ENCODE results near the gene ZNF594.
"Not testable (repeated sequence)": the region's sequence is repeated elsewhere in the genome, so short reads cannot be mapped to it uniquely, and the experiment has no call there.

Gene ZNF594
- 10.7 reads per million, percentile 33 among the genes with 10 or more reads in this experiment for total RNA-seq

DNA sequence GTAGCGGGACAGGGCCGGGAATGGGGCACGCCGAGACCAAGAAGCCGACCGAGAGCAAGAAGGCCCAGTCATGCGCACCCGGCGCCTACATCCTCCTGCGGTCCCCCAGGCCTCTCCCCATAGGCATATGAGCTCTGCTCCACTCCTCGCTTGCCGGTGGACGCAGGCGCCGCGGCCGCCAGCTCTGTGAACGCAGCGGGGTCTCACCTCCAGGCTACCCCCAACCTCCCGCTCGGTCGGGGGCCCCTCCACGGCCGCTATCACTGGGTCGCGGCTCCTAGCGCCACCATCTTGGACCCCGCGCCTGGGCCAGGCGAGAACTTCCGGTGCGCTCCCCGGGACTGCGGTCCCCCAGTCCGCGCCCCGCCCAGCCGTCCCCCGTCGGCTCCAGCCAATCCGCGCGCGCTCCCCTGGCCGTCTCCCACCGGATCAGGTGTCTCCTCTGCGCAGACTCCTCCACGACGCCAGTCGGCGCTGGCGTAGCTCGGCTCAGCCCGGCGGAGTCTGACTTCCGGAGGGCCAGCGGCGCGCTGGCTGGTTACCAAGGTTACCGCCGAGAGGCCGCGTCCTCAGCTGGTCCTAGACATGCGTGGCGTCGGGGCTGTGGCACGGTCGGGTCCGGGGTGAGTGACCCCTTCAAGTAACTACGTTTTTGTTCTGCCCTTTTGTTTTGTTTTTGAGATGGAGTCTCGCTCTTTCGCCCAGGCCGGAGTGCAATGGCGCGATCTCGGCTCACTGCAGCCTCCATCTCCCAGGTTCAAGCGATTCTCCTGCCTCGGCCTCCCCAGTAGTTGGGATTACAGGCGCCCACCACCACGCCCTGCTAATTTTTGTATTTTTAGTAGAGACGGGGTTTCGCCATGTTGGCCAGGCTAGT is at the start of gene ZNF594:
TSS of gene ZNF594 (minus strand) at position 328 of the 877 bp plus-strand sequence. CDS start 7,612 bp downstream, outside the sequence.
- peak; percentile 95 for DNase-seq

DNA sequence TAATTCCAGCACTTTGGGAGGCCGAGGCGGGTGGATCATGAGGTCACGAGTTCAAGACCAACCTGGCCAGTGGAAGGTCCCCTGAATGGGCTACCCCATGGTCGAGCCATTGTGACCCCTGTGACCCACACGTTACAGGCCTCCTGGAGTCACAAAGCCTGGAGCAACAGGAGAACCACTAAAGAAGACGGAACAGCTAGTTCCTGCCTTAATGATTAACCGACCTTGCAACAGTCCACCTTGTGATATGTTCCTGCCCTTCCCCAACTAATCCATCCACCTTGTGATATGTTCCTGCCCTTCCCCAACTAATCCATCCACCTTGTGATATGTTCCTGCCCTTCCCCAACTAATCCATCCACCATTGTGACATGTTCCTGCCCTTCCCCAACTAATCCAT is 48.1 kb upstream of the ZNF594 start:
- DNase-seq: not testable (repeated sequence)

DNA sequence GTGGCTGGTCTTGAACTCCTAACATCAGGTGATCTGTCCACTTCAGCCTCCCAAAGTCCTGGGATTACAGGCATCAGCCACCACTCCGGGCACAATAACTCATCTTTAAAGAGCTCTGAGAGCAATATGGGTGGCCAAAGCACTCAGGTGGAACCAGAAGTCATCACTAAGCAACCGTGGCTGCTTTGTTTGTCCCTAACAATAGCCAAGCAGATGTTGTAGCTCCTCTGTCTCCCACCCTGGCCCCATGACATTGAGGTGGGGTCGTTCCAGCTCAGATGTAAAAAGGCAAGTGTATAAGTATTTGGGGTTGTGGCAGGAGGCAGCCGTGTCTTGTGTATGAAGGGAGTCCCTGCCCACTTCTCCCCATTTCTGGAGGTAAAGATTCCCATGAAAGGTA is 46.7 kb upstream of the ZNF594 start:
- DNase-seq: no peak

DNA sequence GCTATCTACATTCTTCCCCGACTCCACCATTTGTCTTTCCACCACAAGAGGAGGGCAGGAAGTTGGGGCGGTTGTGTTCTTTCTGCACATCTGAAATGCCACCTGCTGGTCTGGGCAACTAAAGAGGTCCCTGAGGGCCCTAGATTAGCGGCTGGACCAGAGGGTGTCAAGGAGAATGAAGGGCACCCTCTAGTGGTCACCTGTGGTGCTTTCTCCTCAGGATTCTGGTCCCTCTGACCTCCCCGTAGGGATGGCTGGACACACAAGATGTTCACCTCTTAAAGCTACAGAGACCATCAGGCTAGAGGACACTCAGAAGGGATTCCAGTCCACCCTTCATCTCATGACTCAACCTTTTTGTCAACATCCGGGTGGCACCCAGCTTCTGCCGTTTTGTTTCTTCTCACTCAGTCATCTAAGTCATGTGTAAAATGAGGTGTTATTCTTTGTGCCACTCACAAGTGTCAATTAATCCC is 45.9 kb upstream of the ZNF594 start:
- no peak for DNase-seq

DNA sequence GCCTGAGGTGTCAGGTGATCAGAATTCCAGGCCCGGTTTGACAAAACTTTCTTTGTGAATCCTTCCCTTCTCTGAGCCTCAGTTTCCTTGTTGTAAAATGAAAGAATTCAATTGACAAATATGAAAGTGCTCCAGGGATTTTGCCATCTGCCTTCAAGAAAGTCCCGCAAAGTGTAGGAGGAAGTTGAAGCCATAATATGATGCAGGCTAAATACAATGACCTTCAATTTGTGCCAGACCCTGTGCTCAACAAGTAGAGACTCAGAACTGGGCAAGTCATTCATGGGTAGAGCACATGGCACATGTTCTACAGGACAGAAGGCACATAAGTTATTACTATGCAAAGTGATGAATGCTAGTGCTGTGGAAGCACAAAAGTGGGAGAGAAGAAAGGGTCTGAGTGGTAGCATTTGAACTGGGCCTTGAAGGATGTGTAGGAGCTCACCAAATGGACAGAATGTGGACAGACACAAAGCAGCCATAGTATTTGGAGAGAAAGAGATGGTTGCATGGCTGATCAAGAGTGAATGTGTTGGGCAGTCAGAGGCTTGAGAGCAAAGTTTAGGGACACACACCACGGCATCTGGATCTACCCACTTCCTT is 45.4 kb upstream of the ZNF594 start:
- DNase-seq: no peak

DNA sequence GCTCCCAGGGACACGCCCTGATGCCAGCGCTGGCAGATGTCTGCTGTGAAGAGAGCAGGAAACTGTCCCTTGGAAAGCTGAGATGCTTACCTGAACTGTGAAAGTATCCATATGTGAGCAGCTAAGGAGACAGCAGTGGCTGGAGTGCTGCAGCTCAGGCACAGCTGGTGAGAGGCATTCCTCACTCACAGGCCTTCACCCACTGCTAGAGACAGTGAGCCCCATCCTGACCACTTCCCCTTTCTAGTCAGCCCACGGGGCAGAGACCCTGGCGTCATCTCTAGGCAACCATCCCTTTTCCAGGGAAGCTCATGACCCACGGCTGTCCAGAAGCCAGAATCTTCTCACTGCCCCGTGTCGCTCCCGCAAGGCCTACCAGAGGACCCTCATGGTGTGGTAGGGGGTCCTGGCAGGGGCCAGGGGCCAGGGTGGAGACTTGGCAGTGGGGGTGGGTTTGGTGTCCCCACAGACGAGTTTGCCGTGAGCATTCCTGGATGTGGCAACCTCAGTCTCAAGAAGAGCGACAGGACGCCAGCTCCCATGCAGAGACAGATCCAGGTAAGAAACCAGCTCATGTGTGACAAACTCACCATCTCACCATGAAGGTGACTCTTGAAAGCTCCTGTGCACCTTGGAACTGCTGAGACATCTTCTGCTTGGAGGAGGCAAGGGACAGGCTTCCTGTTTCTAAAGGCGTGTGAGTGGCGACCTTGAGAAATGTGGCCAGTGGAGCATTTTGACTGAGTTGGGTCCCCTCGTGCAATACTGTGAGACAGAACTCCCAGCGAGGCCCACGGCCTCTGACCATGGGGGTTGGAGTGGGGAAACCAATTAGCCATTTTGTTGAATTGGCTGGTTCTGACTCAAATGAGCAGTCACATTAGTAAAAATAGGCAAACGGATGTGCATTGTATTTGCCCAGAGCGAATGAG is 43.2 kb upstream of the ZNF594 start, which contains the start of gene SCIMP:
TSS of gene SCIMP (minus strand) at position 216 of the 932 bp plus-strand sequence. CDS start at position 111, 105 bp downstream.
- DNase-seq: no peak

DNA sequence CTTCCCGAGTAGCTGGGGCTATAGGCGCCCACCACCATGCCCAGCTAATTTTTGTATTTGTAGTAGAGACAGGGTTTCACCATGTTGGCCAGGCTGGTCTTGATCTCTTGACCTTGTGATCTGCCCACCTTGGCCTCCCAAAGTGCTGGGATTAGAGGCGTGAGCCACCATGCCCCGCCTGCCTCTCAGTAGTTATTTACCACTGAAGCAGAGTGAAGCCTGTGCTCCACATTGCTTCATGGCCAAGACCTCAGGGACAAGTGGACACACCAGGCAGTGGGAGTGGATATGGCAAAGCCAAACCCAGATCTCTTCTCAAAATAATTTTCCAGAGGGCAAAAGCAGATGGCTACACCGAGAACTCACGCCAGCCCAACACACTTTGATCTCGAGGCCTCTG is 41.8 kb upstream of the ZNF594 start:
- DNase-seq: not testable (repeated sequence)

DNA sequence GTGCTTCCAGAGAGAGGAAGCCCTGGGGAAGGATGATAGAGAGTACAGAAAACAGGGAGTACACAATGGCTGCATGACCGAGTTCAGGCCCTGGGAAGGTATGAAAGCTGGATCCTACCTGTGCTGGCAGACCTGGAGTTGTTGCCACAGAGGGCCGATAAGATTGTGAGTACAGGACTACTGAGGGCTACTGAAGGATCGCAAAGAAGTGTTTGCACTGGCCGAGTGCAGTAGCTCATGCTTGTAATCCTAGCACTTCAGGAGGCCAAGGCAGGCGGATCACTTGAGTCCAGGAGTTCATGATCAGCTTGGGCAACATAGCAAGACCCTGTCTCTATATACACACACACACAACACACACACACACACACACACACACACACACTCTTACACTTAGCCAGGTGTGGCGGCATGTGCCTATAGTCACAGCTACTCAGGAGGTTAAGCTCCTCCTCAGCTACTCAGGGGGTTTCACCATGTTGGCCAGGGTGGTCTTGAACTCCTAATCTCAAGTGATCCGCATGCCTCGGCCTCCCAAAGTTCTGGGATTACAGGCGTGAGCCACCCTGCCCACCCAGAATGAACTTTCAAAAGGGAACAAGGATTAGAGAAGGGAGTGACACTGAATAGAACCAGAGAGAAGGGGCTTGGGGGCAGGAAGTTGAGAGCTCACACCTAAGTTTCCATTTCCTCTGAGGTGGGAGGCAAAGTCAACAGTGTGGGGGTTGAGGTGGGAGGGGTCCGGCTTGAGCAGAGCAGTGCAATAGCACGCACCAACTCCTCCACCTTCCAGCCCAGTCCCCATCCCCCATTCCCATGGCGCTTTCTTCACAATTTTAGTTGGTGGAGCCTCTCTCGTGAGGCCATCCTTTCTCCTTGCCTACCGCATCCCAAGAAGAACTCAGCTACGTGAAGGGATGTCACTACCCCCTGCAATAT is 35.5 kb upstream of the ZNF594 start:
- DNase-seq: no peak

DNA sequence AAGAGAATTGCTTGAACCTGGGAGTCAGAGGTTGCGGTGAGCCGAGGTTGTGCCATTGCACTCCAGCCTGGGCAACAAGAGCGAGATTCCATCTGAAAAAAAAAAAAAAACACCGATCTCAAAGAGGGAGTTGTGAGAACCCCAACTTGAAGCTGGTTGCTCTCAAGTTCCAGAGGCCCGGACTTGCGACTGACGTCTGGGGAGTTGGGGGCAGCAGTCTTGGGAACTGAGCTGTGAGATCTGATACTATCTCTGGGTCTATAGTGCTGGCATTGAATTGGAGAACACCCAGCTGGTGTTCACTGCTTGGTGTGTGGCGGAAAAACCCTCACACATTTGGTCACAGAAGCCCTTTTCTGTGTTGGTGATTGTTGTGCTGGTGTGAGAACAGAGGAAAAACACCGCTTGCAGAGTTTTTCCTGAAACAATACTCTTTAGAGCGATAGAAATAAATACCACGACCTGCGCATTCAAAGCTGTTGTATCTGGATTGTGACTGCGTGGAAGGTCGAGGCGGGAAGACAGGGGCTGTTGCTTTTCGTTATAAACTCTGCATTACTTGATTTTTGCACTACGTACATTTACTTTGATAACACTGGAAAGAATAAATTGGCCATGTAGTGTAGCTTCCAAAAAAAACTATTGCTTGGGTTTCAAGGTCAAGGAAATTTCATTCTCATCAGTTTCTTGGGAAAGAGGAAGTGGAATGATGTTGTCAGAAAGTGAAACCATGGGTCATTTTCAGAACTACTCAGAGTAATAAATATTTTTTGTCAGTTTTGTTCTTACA is 34.2 kb upstream of the ZNF594 start:
- no peak for DNase-seq

DNA sequence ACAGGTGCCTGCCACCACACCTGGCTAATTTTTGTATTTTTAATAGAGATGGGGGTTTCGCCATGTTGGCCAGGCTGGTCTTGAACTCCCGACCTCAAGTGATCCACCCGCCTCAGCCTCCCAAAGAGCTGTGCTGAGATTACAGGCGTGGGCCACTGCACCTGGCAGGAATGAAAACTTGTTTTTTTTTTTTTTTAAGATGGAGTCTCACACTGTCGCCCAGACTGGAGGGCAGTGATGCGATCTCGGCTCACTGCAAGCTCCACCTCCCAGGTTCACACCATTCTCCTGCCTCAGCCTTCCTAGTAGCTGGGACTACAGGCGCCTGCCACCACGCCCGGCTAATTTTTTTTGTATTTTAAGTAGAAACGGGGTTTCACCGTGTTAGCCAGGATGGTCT is 30.2 kb upstream of the ZNF594 start:
- not testable (repeated sequence) for DNase-seq

DNA sequence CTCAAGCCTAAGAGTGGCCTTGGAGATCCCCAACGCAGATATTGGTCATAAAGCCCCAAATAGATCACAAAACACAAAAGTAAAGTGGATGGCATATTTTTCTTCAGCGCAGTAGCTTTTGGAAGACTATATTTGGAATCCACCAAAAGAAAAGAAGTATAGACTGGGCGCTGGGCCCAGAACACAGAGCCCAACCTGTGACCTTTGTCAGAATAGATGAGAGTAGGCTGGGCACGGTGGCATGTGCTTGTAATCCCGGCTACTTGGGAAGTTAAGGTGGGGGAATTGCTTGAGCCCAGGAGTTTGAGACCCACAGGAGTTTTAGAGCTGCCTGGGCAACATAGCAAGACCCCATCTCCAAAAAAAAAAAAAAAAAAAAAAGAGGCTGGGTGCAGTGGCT is 28.4 kb upstream of the ZNF594 start:
- DNase-seq: no peak

DNA sequence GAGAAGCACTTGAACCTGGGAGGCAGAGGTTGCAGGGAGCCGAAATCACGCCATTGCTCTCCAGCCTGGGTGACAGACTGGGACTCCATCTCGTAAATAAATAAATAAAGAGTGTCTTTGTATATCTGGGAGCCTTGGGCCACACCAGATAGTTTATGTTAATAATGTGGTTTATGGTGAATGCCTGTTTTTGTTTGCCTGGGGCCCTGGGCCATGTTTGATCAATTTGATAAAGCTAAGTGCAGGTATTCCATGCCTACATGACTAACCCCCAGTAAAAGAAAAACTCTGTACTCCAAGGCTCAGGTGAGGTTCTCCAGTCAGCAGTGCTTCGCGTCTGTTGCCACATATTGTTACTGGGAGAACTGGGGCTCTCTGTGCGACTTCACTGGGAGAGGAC is 27.9 kb upstream of the ZNF594 start:
- no peak for DNase-seq

DNA sequence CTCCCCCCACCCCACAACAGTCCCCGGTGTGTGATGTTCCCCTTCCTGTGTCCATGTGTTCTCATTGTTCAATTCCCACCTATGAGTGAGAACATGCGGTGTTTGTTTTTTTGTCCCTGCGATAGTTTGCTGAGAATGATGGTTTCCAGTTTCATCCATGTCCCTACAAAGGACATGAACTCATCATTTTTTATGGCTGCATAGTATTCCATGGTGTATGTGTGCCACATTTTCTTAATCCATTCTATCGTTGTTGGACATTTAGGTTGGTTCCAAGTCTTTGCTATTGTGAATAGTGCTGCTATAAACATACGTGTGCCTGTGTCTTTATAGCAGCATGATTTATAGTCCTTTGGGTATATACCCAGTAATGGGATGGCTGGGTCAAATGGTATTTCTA is 25.9 kb upstream of the ZNF594 start:
- not testable (repeated sequence) for DNase-seq

DNA sequence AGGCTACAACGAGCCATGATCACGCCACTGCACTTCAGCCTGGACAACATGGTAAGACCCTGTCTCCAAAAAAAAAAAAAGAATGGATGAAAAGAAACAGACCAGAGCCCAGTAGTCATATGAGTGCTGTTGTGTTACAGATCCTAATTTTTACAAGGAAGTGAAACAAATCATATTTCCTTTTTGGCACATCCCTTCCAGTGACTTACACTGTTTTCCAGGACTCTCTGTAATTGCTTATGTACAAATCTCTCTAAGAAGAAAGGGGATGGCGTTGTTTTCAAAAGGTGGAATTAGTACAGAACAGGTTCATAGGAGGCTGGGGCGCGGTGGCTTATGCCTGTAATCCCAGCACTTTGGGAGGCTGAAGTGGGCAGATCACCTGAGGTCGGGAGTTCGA is 19.8 kb upstream of the ZNF594 start:
- DNase-seq: no peak

DNA sequence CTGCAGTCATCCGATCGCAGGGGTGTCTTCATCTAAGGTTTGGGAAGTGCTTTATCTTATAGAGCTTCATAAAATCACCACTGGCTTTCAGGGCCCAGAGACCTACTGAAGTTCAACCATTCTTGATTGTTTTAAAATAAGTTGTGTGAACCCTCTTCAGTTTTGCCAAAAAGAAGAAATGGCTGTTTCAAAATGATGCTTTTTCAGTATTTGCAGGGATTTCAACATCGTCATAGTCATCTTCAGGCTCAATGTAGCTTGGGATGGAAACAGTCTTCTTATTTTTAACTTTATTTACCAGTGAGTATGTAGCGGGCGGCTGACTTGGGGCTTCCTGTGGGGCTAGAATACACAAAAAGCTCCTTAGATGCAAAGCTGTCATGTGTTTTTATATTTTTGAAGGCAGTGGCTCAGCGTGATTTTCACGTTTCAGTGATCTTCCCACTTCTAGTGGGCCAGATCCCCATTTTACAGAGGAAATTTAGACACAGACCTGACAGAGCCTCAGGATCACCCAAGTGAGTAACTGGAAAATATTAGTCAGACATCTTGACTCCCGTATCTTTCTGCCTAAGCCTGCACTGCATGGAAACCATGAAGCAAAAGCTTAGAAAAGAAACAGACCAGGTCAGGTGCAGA is 19.1 kb upstream of the ZNF594 start:
- no peak for DNase-seq

DNA sequence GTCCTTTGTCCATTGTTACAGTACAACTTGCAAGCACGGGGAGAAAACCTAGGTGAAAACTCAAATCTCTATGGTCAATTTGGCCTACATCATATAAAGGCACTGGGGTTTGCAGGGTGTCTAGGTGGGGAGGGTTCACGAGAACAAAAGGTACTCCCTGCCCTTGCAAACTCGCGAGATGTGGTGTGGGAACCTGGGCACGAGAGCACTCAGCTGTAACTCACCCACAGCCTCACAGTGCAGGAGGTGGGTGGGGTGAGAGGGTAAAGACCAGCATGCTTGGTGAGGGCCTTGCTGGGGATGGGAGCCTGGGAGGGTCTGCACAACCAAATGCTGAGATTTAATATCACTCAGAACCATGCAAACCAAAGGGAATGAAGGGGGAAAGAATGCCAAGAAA is 18.4 kb upstream of the ZNF594 start:
- DNase-seq: no peak

DNA sequence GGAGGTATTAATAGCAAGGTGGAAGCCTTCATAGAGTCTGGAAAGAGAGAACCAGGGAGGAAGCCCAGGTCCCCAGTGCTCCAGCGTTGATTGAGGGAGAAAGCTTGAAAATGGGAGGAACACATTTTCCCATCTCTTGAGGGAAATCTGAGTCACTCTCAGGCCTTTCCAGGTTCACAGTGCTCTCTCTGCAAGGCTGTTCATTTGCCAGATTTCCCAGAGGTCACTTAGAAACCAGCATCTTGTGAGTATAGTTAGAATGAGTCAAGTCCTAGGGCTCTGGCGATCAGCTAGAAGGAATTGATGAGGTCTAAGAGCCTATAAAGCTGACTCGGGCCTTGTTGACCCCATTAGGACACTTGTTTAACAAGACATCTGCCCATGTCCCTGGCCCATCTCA is 17.7 kb upstream of the ZNF594 start:
- DNase-seq: no peak

DNA sequence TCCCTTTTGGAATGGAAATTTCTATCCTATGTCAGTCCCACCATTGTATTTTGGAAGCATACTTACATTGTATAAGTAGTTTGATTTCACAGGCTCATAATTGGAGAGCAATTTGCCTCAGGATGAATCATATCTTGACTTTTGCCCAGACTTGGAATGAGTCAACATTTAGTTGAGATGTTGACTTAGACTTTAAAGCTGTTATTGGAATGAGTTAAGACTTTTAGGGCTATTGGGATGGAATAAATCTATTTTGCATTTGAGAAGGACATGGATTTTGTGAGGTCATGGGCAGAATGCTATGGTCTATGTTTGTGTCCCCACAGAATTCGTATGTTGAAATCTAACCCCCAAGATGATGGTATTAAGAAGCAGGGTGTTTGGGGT is 12.2 kb upstream of the ZNF594 start:
- no peak for DNase-seq

DNA sequence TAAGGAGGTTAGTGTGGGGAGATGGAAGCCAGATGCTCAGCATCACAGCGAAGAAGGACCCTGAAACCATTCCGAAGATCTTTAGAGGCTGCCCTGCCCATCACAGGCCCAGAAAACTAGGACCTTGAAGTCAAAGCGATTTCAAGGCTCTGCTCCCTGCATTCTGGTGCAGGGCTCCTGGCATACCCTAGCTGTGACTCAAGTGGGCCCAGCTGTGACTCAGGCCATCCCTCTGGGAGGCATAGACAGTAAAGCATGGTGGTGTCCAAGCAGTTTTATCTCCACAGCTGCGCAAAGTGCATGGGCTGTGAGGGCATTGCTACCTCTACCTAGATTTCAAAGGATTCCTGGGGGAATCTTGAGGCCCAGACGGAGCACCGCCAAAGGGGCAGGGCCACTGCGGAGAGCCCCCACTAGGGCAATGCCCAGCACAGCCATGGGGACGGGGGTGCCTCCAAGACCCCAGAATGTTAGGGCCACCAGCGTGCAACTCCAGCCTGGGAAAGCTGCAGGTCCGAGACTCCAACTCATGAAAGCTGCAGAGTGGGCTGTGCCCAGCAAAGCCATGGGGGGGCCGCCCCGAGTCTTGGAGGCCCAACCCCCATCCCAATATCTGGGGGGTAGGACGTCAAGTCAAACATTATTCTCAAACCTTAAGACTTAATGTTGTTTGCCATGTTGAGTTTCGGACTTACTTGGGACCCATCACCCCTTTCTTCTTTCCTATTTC is 11.7 kb upstream of the ZNF594 start:
- no peak for DNase-seq

DNA sequence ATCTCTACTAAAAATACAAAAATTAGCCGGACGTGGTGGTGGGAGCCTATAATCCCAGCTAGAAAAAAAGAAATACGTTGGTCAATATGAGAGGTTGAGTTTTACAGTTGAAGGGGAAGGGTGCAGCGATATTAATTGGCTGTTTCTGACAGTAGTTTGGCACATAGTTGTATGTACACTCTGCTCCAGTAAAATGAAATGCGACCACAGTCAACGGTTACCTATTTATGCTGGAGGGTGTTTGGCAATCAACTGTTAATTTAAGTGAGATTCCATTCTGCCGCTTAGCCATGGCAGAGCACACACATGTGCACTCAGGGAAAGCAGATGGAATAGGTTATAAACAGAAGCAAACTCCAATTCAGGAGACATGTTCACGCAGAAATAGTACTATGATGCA is 9.3 kb upstream of the ZNF594 start:
- no peak for DNase-seq
